ENCODE measurements around the gene MRC2.

- TF ChIP-seq EZH2 (IDR thresholded peaks at IDR 0.05) = no peak
- no peak for TF ChIP-seq CTCF (IDR thresholded peaks at IDR 0.05 in 2 of 3, conservative IDR thresholded peaks at IDR 0.05 in 1 of 3; ENCODE audit: borderline replicate concordance in 1 of 3, insufficient read depth in 1 of 3, low read depth in 2 of 3, low read length in 2 of 3)
- no peak for TF ChIP-seq CEBPB (IDR thresholded peaks at IDR 0.05; ENCODE audit: low read depth)
- TF ChIP-seq POLR2AphosphoS5 (IDR thresholded peaks at IDR 0.05; ENCODE audit: low read depth, low read length) = no peak
- no peak for TF ChIP-seq POLR2A (IDR thresholded peaks at IDR 0.05; ENCODE audit: borderline replicate concordance, extremely low read depth, insufficient read depth, insufficient read length)
- TF ChIP-seq REST (IDR thresholded peaks at IDR 0.05; ENCODE audit: low read depth) = no peak
- no peak for TF ChIP-seq EZH2phosphoT487 (IDR thresholded peaks at IDR 0.05; ENCODE audit: borderline replicate concordance)
- TF ChIP-seq RAD21 (IDR thresholded peaks at IDR 0.05; ENCODE audit: low read depth) = no peak
- TF ChIP-seq ZNF274 (IDR thresholded peaks at IDR 0.05; ENCODE audit: low read depth, low read length) = no peak
Observed at GRCh38 chr17:62665599-62665998, 38.1 kb downstream of the MRC2 start.
